ENCODE data around the gene COMMD9. TPM values are rescaled to one million over a fixed set of nuclear protein-coding genes. Genes with fewer than 3 reads are reported as not detected.

COMMD9 gene
- total and polyA plus RNA-seq, 4 donors = 22.9 to 50.8 (median 28.3) TPM

- H3K27me3 ChIP-seq (ENCODE audit: control insufficient read depth in 4 of 4, insufficient read depth in 4 of 4, low read length in 3 of 4) = no peaks in the 10 kb centered on the region
- DNase-seq (ENCODE audit: low spot score) = no peak
- no peaks in the 10 kb centered on the region for H3K36me3 ChIP-seq (ENCODE audit: control insufficient read depth in 4 of 4, insufficient read depth in 3 of 4, low read depth in 1 of 4, low read length in 3 of 4)
- no peak overlapping the region for H3K9ac ChIP-seq (ENCODE audit: low read depth in 1 of 2, low read length in 2 of 2)
- no peak for TF ChIP-seq RXRA (IDR thresholded peaks at IDR 0.05)
- no peak for TF ChIP-seq EGR1 (IDR thresholded peaks at IDR 0.05; ENCODE audit: low read depth in 2 of 2)
- no peak for TF ChIP-seq JUND (IDR thresholded peaks at IDR 0.05)
- no peak for TF ChIP-seq FOXA1 (IDR thresholded peaks at IDR 0.05)
- TF ChIP-seq TAF1 (conservative IDR thresholded peaks at IDR 0.05) = no peak
- TF ChIP-seq FOXA2 (IDR thresholded peaks at IDR 0.05) = no peak
- no peak for TF ChIP-seq REST (IDR thresholded peaks at IDR 0.05)
- TF ChIP-seq GABPA (IDR thresholded peaks at IDR 0.05 in 1 of 2, conservative IDR thresholded peaks at IDR 0.05 in 1 of 2) = no peak
- TF ChIP-seq RAD21 (IDR thresholded peaks at IDR 0.05) = no peak
- no peak for TF ChIP-seq ZBTB33 (IDR thresholded peaks at IDR 0.05)
- no peak for TF ChIP-seq CTCF (IDR thresholded peaks at IDR 0.05; ENCODE audit: low read depth, low read length, missing input control)
- H3K27ac ChIP-seq (ENCODE audit: low read depth in 1 of 2, low read length in 2 of 2) = no peak overlapping the region
- H3K4me3 ChIP-seq (ENCODE audit: low read depth in 1 of 3, low read length in 3 of 3) = no peak overlapping the region
- peaks cover 0 to 3% (median 0%) of the 10 kb centered on the region in 4 donors for H3K9me3 ChIP-seq (ENCODE audit: control insufficient read depth in 4 of 4, low read length in 3 of 4)
- WGBS = 68% methylated on average over 5 of the region's 5 CpGs
- no peaks in the 10 kb centered on the region for H3K4me1 ChIP-seq (ENCODE audit: control insufficient read depth in 4 of 4, insufficient read depth in 4 of 4, low read length in 3 of 4)
Measured at GRCh38 chr11:36224209-36224882, 64.9 kb downstream of the COMMD9 start.

- peaks cover 0 to 11% (median 6%) of the 10 kb centered on the region in 4 donors for H3K4me1 ChIP-seq (ENCODE audit: control insufficient read depth in 4 of 4, insufficient read depth in 4 of 4, low read length in 3 of 4)
- H3K9me3 ChIP-seq (ENCODE audit: control insufficient read depth in 4 of 4, low read length in 3 of 4) = peaks cover 0 to 3% (median 0%) of the 10 kb centered on the region in 4 donors
- no peak overlapping the region for H3K4me3 ChIP-seq (ENCODE audit: low read depth in 1 of 3, low read length in 3 of 3)
- H3K27me3 ChIP-seq (ENCODE audit: control insufficient read depth in 4 of 4, insufficient read depth in 4 of 4, low read length in 3 of 4) = no peaks in the 10 kb centered on the region
- H3K36me3 ChIP-seq (ENCODE audit: control insufficient read depth in 4 of 4, insufficient read depth in 3 of 4, low read depth in 1 of 4, low read length in 3 of 4) = no peaks in the 10 kb centered on the region
- H3K27ac ChIP-seq (ENCODE audit: low read depth in 1 of 2, low read length in 2 of 2) = no peak overlapping the region
- no peak for DNase-seq (ENCODE audit: low spot score)
- no peak overlapping the region for H3K9ac ChIP-seq (ENCODE audit: low read depth in 1 of 2, low read length in 2 of 2)
- WGBS = 75% methylated on average over 14 of the region's 14 CpGs
- no peak for TF ChIP-seq REST (IDR thresholded peaks at IDR 0.05)
- TF ChIP-seq GABPA (IDR thresholded peaks at IDR 0.05 in 1 of 2, conservative IDR thresholded peaks at IDR 0.05 in 1 of 2) = no peak
- no peak for TF ChIP-seq TAF1 (conservative IDR thresholded peaks at IDR 0.05)
- no peak for TF ChIP-seq JUND (IDR thresholded peaks at IDR 0.05)
- TF ChIP-seq ATF3 (IDR thresholded peaks at IDR 0.05) = no peak
- no peak for TF ChIP-seq HNF4A (conservative IDR thresholded peaks at IDR 0.05)
- TF ChIP-seq FOXA1 (IDR thresholded peaks at IDR 0.05) = no peak
- TF ChIP-seq NR2F2 (IDR thresholded peaks at IDR 0.05) = no peak
- TF ChIP-seq ZBTB33 (IDR thresholded peaks at IDR 0.05) = no peak
Measured at GRCh38 chr11:36222831-36223635, 66.2 kb downstream of the COMMD9 start.
